ENCODE measurements around the gene DENND2D. TPM values are rescaled to one million over a fixed set of nuclear protein-coding genes. Genes with fewer than 3 reads are reported as not detected.

DENND2D gene
- total and polyA plus RNA-seq, 2 donors (not counting 1 experiment from before 2014, with no cell fraction given), result 48.0 to 111 TPM

DNA sequence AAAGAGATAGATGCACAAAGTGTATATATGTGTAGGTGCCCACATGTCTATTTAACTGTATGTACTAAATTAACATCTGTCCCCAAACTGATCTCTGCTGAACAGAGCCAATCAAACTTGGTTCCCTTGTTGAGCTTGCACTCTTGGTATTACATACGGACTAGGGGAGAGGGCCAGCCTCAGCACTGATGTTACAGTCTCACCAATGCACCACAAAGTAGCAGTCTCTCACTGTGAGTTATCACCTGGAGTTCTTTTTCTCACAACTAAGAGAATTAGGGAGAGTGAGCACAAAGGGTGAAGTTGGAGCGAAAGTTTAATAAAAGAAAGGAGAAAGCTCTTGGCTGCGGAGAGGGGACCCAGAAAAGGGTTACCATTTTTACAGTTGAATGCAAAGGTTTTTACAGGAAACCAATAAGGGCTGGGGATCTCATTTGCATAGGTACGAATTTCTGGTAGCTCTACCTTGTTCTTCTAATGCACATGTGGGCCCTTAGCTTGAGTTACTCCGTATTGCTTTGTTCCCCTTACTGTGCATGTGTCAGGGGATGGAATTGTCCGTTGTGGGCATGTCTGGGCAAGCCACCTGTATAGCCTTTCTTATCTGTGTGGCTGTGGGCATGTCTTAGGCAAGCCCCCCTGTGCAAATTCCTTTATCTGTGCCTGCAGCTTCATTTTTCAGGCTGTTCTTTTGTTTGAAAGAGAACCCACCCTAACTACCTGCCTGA is 13.8 kb upstream of the DENND2D start:
- peak overlapping the region in 1 of 5 experiments; percentile 42 for H3K4me3 ChIP-seq (ENCODE audit: control extremely low read depth in 1 of 5, extremely low read depth in 1 of 5, insufficient read depth in 1 of 5, low read depth in 2 of 5, low read length in 4 of 5)
- H4K20me1 ChIP-seq (ENCODE audit: control insufficient read depth, insufficient read depth, low read length, poor library complexity, severe bottlenecking), result no peaks in the 10 kb centered on the region
- H3K27ac ChIP-seq (ENCODE audit: low read length in 2 of 2), result peak overlapping the region; percentile 81 to 92
- H3K4me1 ChIP-seq (ENCODE audit: control insufficient read depth in 2 of 2, insufficient read depth in 2 of 2, low read length in 2 of 2), result peaks cover 67 to 75% of the 10 kb centered on the region in 2 donors
- H3K4me3 Mint-ChIP-seq, result peak overlapping the region; percentile 59
- DNase-seq (peak; percentile 61), ATAC-seq (ENCODE audit: low read depth) (no peak)
- ChIA-PET POLR2A (interaction anchor here (0.6 to 8.3 kb wide), 4 partner anchors 8 to 565 kb away, joined by 5 to 138 read pairs (median 6); partner anchors contain the start of gene DENND2D), CTCF (interaction anchor here (1.2 to 10.9 kb wide), 4 partner anchors 9 to 120 kb away, joined by 3 to 205 read pairs (median 6); partner anchors contain the start of gene DENND2D)
- H3K9me3 Mint-ChIP-seq (ENCODE audit: insufficient read depth), result peaks cover 3% of the 10 kb centered on the region
- intact Hi-C loops (cut with micrococcal nuclease), result loop anchor here (1.0 to 10.0 kb wide), 2 partner anchors 8 to 381 kb away; no protein-coding TSS in a partner anchor
- peak overlapping the region; percentile 34 for H3K9ac ChIP-seq (ENCODE audit: low read length)
- H3K27me3 Mint-ChIP-seq, result no peaks in the 10 kb centered on the region
- H3K27ac Mint-ChIP-seq, result peak overlapping the region; percentile 95
- H3K36me3 ChIP-seq (replicated peaks in 1 of 2; ENCODE audit: control extremely low read depth in 1 of 2, control insufficient read depth in 1 of 2, extremely low read depth in 1 of 2, insufficient read depth in 2 of 2, low read length in 1 of 2), result no peaks in the 10 kb centered on the region
- H3K4me2 ChIP-seq (replicated peaks; ENCODE audit: low read depth, low read length, poor library complexity, severe bottlenecking), result peak overlapping the region; percentile 70
- H3K27me3 ChIP-seq (replicated peaks in 1 of 4; ENCODE audit: control extremely low read depth in 1 of 4, control insufficient read depth in 3 of 4, insufficient read depth in 4 of 4, low read length in 3 of 4), result no peaks in the 10 kb centered on the region
- H2AFZ ChIP-seq (ENCODE audit: insufficient read depth, low read depth, low read length, poor library complexity, severe bottlenecking), result peak overlapping the region; percentile 34
- peaks cover 78% of the 10 kb centered on the region for H3K4me1 Mint-ChIP-seq
- TF ChIP-seq, protein P1, sequence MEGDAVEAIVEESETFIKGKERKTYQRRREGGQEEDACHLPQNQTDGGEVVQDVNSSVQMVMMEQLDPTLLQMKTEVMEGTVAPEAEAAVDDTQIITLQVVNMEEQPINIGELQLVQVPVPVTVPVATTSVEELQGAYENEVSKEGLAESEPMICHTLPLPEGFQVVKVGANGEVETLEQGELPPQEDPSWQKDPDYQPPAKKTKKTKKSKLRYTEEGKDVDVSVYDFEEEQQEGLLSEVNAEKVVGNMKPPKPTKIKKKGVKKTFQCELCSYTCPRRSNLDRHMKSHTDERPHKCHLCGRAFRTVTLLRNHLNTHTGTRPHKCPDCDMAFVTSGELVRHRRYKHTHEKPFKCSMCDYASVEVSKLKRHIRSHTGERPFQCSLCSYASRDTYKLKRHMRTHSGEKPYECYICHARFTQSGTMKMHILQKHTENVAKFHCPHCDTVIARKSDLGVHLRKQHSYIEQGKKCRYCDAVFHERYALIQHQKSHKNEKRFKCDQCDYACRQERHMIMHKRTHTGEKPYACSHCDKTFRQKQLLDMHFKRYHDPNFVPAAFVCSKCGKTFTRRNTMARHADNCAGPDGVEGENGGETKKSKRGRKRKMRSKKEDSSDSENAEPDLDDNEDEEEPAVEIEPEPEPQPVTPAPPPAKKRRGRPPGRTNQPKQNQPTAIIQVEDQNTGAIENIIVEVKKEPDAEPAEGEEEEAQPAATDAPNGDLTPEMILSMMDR (IDR thresholded peaks at IDR 0.05), result no peak
- TF ChIP-seq EZH2 (IDR thresholded peaks at IDR 0.05; ENCODE audit: borderline replicate concordance, insufficient read depth, low read depth, low read length, poor library complexity, severe bottlenecking), result no peak
- 0% methylated on average over 3 of the region's 6 CpGs for WGBS (ENCODE audit: insufficient coverage)
- no peaks in the 10 kb centered on the region for H3K9me3 ChIP-seq (ENCODE audit: control extremely low read depth in 1 of 3, control insufficient read depth in 2 of 3, insufficient read depth in 1 of 3, low read length in 2 of 3)
- H3K79me2 ChIP-seq (ENCODE audit: control insufficient read depth, insufficient read depth, low read length), result no peaks in the 10 kb centered on the region

DNA sequence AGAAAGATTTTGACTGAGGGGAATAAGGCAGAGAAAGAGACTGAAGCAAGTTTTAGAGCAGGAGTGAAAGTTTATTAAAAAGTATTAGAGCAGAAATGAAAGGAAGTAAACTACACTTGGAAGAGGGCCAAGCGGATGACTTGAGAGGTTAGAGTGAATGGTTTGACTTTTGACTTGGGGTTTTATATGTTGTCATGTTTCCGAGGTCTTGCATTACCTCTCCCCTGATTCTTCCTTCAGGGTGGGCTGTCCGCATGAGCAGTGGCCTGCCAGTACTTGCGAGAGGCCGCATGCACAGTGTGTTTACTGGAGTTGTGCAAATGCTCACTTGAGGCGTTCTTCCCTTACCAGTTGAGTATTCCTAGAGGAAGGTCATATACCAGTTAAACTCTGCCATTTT is 13.0 kb upstream of the DENND2D start:
- ChIA-PET POLR2A (no interaction called here), CTCF (interaction anchor here (10.9 kb wide), 1 partner anchor 13 kb away, joined by 205 read pairs; the partner anchor contains the start of gene DENND2D)
- H3K9ac ChIP-seq (ENCODE audit: low read length), result peak overlapping the region; percentile 34
- DNase-seq (no peak), ATAC-seq (ENCODE audit: low read depth) (no peak)
- Mint-ChIP-seq H3K4me1 (peaks cover 73% of the 10 kb centered on the region), H3K27me3 (no peaks in the 10 kb centered on the region), H3K4me3 (peak overlapping the region; percentile 40), H3K9me3 (ENCODE audit: insufficient read depth) (peaks cover 3% of the 10 kb centered on the region), H3K27ac (peak overlapping the region; percentile 95)
- H3K4me2 ChIP-seq (replicated peaks; ENCODE audit: low read depth, low read length, poor library complexity, severe bottlenecking), result peak overlapping the region; percentile 22
- H3K9me3 ChIP-seq (ENCODE audit: control extremely low read depth in 1 of 3, control insufficient read depth in 2 of 3, insufficient read depth in 1 of 3, low read length in 2 of 3), result no peaks in the 10 kb centered on the region
- H3K27me3 ChIP-seq (replicated peaks in 1 of 4; ENCODE audit: control extremely low read depth in 1 of 4, control insufficient read depth in 3 of 4, insufficient read depth in 4 of 4, low read length in 3 of 4), result no peaks in the 10 kb centered on the region
- peak overlapping the region; percentile 10 for H2AFZ ChIP-seq (ENCODE audit: insufficient read depth, low read depth, low read length, poor library complexity, severe bottlenecking)
- no peaks in the 10 kb centered on the region for H3K36me3 ChIP-seq (replicated peaks in 1 of 2; ENCODE audit: control extremely low read depth in 1 of 2, control insufficient read depth in 1 of 2, extremely low read depth in 1 of 2, insufficient read depth in 2 of 2, low read length in 1 of 2)
- no peaks in the 10 kb centered on the region for H3K79me2 ChIP-seq (ENCODE audit: control insufficient read depth, insufficient read depth, low read length)
- WGBS (ENCODE audit: insufficient coverage), result 83% methylated on average over 5 of the region's 6 CpGs
- no peak overlapping the region for H3K27ac ChIP-seq (ENCODE audit: low read length in 2 of 2)
- intact Hi-C loops (cut with micrococcal nuclease), result loop anchor here (10.0 kb wide), 1 partner anchor 381 kb away; no protein-coding TSS in a partner anchor
- no peak overlapping the region for H3K4me3 ChIP-seq (ENCODE audit: control extremely low read depth in 1 of 5, extremely low read depth in 1 of 5, insufficient read depth in 1 of 5, low read depth in 2 of 5, low read length in 4 of 5)
- H3K4me1 ChIP-seq (ENCODE audit: control insufficient read depth in 2 of 2, insufficient read depth in 2 of 2, low read length in 2 of 2), result peaks cover 59 to 67% of the 10 kb centered on the region in 2 donors
- H4K20me1 ChIP-seq (ENCODE audit: control insufficient read depth, insufficient read depth, low read length, poor library complexity, severe bottlenecking), result no peaks in the 10 kb centered on the region
- no peak for TF ChIP-seq EZH2 (IDR thresholded peaks at IDR 0.05; ENCODE audit: borderline replicate concordance, insufficient read depth, low read depth, low read length, poor library complexity, severe bottlenecking)
- TF ChIP-seq, protein P1 (IDR thresholded peaks at IDR 0.05), result no peak

Measured in B cell (primary cell).